B cell (primary cell): Measurements from ENCODE around the gene PEDS1. TPM values are rescaled to one million over a fixed set of nuclear protein-coding genes. Genes with fewer than 3 reads are reported as not detected.

Experiments
- ATAC-seq: fragments of 200-7000 bp; cut with Tn5 transposase; one replicate; pipeline ENCODE4 v1.10.0; 2021; ENCODE audit warnings: low read depth, mild to moderate bottlenecking, moderate number of reproducible peaks, moderate library complexity
- CTCF ChIA-PET: fragments of 350-600 bp; sonication (Branson Sonifier 250); formaldehyde crosslinking; loops from one replicate; lab custom pipeline; 2021; ENCODE audit warnings: antibody characterized with exemption, inconsistent platforms; lab: Charles Lee
- POLR2A ChIA-PET: fragments of 350-600 bp; sonication (Branson Sonifier 250); formaldehyde crosslinking; loops from one replicate; lab custom pipeline; 2021; ENCODE audit warnings: antibody characterized with exemption; lab: Charles Lee
- DNase-seq: peaks from one replicate; pipeline ENCODE4 v3.0.0; 2013
- H2AFZ ChIP-seq: 2 replicates; pipeline ENCODE4 v1.6.1; 2012; ENCODE audit warnings: mild to moderate bottlenecking, low read depth, low read length; ENCODE audit not compliant: insufficient read depth, poor library complexity, severe bottlenecking
- H3K27ac ChIP-seq, 2 donors: 1 replicate in 1 of 2; 2 replicates in 1 of 2; pipeline ENCODE4 v1.5.1; 2012 to 2013; ENCODE audit warnings: low read length in 2 of 2, mild to moderate bottlenecking in 2 of 2, moderate library complexity in 1 of 2
- H3K27me3 ChIP-seq, 4 experiments: fragments of 200-600 bp in 1 of 4; sonication (generic) in 1 of 4; replicated peaks in 1 of 4; 1 replicate in 2 of 4; 2 replicates in 2 of 4; pipeline versions ENCODE4 v1.6.1 to v1.7.0; 2013 to 2016; ENCODE audit warnings: low read length in 3 of 4, mild to moderate bottlenecking in 2 of 4, mixed read lengths in 1 of 4, moderate library complexity in 1 of 4; ENCODE audit not compliant: insufficient read depth in 4 of 4, control insufficient read depth in 3 of 4; ENCODE audit errors: control extremely low read depth in 1 of 4
- H3K36me3 ChIP-seq, 2 experiments: replicated peaks in 1 of 2; 1 replicate in 1 of 2; 2 replicates in 1 of 2; pipeline versions ENCODE4 v1.6.1 to v1.7.1; 2013; ENCODE audit warnings: low read length in 1 of 2; ENCODE audit not compliant: insufficient read depth in 2 of 2, control insufficient read depth in 1 of 2; ENCODE audit errors: control extremely low read depth in 1 of 2, extremely low read depth in 1 of 2
- H3K4me1 ChIP-seq, 2 donors: fragments of 200-600 bp in 1 of 2; sonication (generic) in 1 of 2; 1 replicate in 1 of 2; 2 replicates in 1 of 2; pipeline versions ENCODE4 v1.5.1 to v1.6.1; 2013 to 2017; ENCODE audit warnings: low read length in 2 of 2; ENCODE audit not compliant: control insufficient read depth in 2 of 2, insufficient read depth in 2 of 2
- H3K4me2 ChIP-seq: replicated peaks from 2 replicates; pipeline ENCODE3; 2012; ENCODE audit warnings: mild to moderate bottlenecking, low read depth, low read length; ENCODE audit not compliant: poor library complexity, severe bottlenecking
- H3K4me3 ChIP-seq, 5 experiments: fragments of 200-600 bp in 1 of 5; sonication (generic) in 1 of 5; 1 replicate in 3 of 5; 2 replicates in 2 of 5; pipeline versions ENCODE4 v1.5.1 to v1.7.0; 2011 to 2016; ENCODE audit warnings: low read length in 4 of 5, mild to moderate bottlenecking in 4 of 5, low read depth in 2 of 5, control low read depth in 1 of 5, moderate library complexity in 1 of 5; ENCODE audit not compliant: insufficient read depth in 1 of 5; ENCODE audit errors: control extremely low read depth in 1 of 5, extremely low read depth in 1 of 5
- H3K79me2 ChIP-seq: fragments of 200-600 bp; sonication (generic); one replicate; pipeline ENCODE4 v1.6.0; 2016; ENCODE audit warnings: low read length; ENCODE audit not compliant: control insufficient read depth, insufficient read depth
- H3K9ac ChIP-seq: fragments of 200-600 bp; sonication (generic); 2 replicates; pipeline ENCODE4 v1.6.1; 2017; ENCODE audit warnings: mild to moderate bottlenecking, low read length, moderate library complexity
- H3K9me3 ChIP-seq, 3 donors: one replicate each; pipeline versions ENCODE4 v1.6.1 to v1.7.1; 2013; ENCODE audit warnings: low read length in 2 of 3; ENCODE audit not compliant: control insufficient read depth in 2 of 3, insufficient read depth in 1 of 3; ENCODE audit errors: control extremely low read depth in 1 of 3
- H4K20me1 ChIP-seq: 2 replicates; pipeline ENCODE4 v1.6.0; 2012; ENCODE audit warnings: mild to moderate bottlenecking, low read length; ENCODE audit not compliant: insufficient read depth, control insufficient read depth, poor library complexity, severe bottlenecking
- H3K27ac Mint-ChIP-seq: one replicate; pipeline ENCODE4 v1.8.0; 2021; ENCODE audit warnings: mixed read lengths
- H3K27me3 Mint-ChIP-seq: one replicate; pipeline ENCODE4 v1.8.0; 2021; ENCODE audit warnings: mixed read lengths
- H3K4me1 Mint-ChIP-seq: one replicate; pipeline ENCODE4 v1.8.0; 2021; ENCODE audit warnings: mixed read lengths
- H3K4me3 Mint-ChIP-seq: one replicate; pipeline ENCODE4 v1.8.0; 2021; ENCODE audit warnings: mixed read lengths
- H3K9me3 Mint-ChIP-seq: one replicate; pipeline ENCODE4 v1.8.0; 2022; ENCODE audit warnings: mixed read lengths; ENCODE audit not compliant: insufficient read depth
- EZH2 ChIP-seq: IDR thresholded peaks from 2 replicates; pipeline ENCODE4 v1.6.1; 2012; ENCODE audit warnings: borderline replicate concordance, low read depth, mild to moderate bottlenecking, moderate library complexity, low read length; ENCODE audit not compliant: insufficient read depth, poor library complexity, severe bottlenecking
- WGBS: methylation state at CpG from one replicate; pipeline ENCODE4 v1.1.5; 2013; ENCODE audit warnings: missing lambda C conversion rate; ENCODE audit not compliant: insufficient coverage; 5-methylcytosine and 5-hydroxymethylcytosine counted together
- intact Hi-C: fragments of 100-400 bp; cut with micrococcal nuclease; formaldehyde crosslinking; loops from one replicate; pipeline ENCODE4 v1.10.0; 2022
- polyA plus RNA-seq: library from polyadenylated mRNA; depleted of rRNA; stranded (reverse); fragments of >200 nt; gene quantifications from 2 replicates; pipeline ENCODE4 v1.2.3, GENCODE V29; 2012
- total RNA-seq, 2 donors: library from RNA; stranded (reverse); fragments of 120-200 nt in 1 of 2; gene quantifications; 1 replicate in 1 of 2; 2 replicates in 1 of 2; pipeline versions ENCODE4 v1.2.3 to v1.2.4, GENCODE V29; 2013 to 2022
- TF ChIP-seq, protein P1 (sequence below): fragments of 200-600 bp; IDR thresholded peaks from one replicate; pipeline ENCODE4 v1.8.0; 2022; ENCODE audit warnings: antibody characterized with exemption, mild to moderate bottlenecking

Gene PEDS1
- total and polyA plus RNA-seq, 2 donors (not counting 1 experiment from before 2014, with no cell fraction given): 11.2 to 38.7 TPM

DNA sequence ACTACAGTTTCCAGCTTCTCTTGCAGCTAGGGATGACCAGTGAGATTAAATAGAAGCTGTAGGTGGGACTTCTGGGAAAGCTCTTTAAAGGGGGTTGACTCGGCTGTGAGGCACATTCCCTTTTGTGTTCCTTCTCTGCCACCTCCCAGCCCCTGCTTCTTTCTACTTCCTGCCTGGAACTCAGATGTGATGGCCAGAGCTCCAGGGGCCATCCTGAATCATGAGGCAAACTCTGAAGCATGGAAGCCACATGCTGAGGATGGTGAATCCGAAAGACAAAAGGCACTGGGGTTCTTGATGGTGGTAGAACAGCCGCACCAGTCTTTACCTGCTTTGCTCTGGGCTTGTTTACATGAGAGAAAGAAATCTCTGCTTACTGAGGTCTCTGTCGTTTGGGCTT is 46.2 kb upstream of the PEDS1 start:
- H3K9me3 ChIP-seq: peaks cover 0 to 12% (median 6%) of the 10 kb centered on the region in 3 donors
- peaks cover 4% of the 10 kb centered on the region for H3K27me3 Mint-ChIP-seq
- H3K79me2 ChIP-seq: peaks cover 6% of the 10 kb centered on the region
- no peak overlapping the region for H3K4me2 ChIP-seq
- no peaks in the 10 kb centered on the region for H3K4me1 ChIP-seq
- H4K20me1 ChIP-seq: peaks cover 9% of the 10 kb centered on the region
- no peak overlapping the region for H3K9ac ChIP-seq
- peaks cover 10% of the 10 kb centered on the region for H3K9me3 Mint-ChIP-seq
- H3K36me3 ChIP-seq: peaks cover 0 to 1% of the 10 kb centered on the region in 2 experiments
- no peak overlapping the region for H3K27ac Mint-ChIP-seq
- H3K4me1 Mint-ChIP-seq: peaks cover 2% of the 10 kb centered on the region
- no peak overlapping the region for H2AFZ ChIP-seq
- H3K4me3 ChIP-seq: no peak overlapping the region
- H3K27me3 ChIP-seq: no peaks in the 10 kb centered on the region
- no peak for ATAC-seq
- TF ChIP-seq, protein P1, sequence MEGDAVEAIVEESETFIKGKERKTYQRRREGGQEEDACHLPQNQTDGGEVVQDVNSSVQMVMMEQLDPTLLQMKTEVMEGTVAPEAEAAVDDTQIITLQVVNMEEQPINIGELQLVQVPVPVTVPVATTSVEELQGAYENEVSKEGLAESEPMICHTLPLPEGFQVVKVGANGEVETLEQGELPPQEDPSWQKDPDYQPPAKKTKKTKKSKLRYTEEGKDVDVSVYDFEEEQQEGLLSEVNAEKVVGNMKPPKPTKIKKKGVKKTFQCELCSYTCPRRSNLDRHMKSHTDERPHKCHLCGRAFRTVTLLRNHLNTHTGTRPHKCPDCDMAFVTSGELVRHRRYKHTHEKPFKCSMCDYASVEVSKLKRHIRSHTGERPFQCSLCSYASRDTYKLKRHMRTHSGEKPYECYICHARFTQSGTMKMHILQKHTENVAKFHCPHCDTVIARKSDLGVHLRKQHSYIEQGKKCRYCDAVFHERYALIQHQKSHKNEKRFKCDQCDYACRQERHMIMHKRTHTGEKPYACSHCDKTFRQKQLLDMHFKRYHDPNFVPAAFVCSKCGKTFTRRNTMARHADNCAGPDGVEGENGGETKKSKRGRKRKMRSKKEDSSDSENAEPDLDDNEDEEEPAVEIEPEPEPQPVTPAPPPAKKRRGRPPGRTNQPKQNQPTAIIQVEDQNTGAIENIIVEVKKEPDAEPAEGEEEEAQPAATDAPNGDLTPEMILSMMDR: no peak
- no peak for TF ChIP-seq EZH2
- H3K27ac ChIP-seq: no peak overlapping the region
- intact Hi-C loops: no loop called here
- 94% methylated on average over 3 of the region's 4 CpGs for WGBS
- no peak for DNase-seq
- H3K4me3 Mint-ChIP-seq: no peak overlapping the region
- CTCF ChIA-PET: no interaction called here
- POLR2A ChIA-PET: no interaction called here

DNA sequence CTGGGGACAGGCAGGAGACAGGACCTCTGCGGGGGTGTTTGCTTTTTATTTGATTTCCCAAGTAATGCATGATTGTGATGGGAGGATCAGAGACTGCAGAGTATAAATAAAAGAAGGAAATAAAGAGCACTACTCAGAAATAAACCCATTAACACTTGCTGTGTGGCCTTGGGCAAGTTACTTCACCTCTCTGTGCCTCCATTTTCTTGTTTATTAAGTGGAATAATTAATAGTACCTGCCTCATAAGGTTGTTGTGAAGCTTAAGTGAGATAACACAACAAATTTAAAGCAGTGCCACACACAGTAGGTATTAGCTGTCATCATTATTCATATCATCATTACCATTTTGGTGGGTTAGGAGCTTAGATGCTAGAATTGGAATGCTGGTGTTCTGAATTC is 45.2 kb upstream of the PEDS1 start:
- ATAC-seq (no peak), DNase-seq (no peak)
- no peaks in the 10 kb centered on the region for H3K27me3 Mint-ChIP-seq
- intact Hi-C loops: no loop called here
- Histone ChIP-seq H3K4me1 (peaks cover 2 to 3% of the 10 kb centered on the region in 2 donors), H3K27ac (no peak overlapping the region), H4K20me1 (peaks cover 19% of the 10 kb centered on the region), H3K4me3 (no peak overlapping the region), H3K4me2 (no peak overlapping the region), H3K36me3 (peaks cover 4 to 5% of the 10 kb centered on the region in 2 experiments), H3K9me3 (peaks cover 0 to 7% (median under 1%) of the 10 kb centered on the region in 3 donors), H3K9ac (no peak overlapping the region), H2AFZ (no peak overlapping the region), H3K79me2 (peaks cover 16% of the 10 kb centered on the region), H3K27me3 (no peaks in the 10 kb centered on the region)
- H3K4me3 Mint-ChIP-seq: no peak overlapping the region
- TF ChIP-seq, protein P1: no peak
- no peak for TF ChIP-seq EZH2
- H3K4me1 Mint-ChIP-seq: peaks cover 2% of the 10 kb centered on the region
- ChIA-PET POLR2A (interaction anchor here (0.7 kb wide), 1 partner anchor 427 kb away, joined by 3 read pairs; no protein-coding TSS in a partner anchor), CTCF (no interaction called here)
- no peak overlapping the region for H3K27ac Mint-ChIP-seq
- no CpG with 5 or more reads among the region's 1 CpG for WGBS
- peaks cover 5% of the 10 kb centered on the region for H3K9me3 Mint-ChIP-seq
